HepG2 (cell line): ENCODE results near the gene AHSG. TPM values are rescaled to one million over a fixed set of nuclear protein-coding genes. Genes with fewer than 3 reads are reported as not detected.
A peak's percentile ranks its signal among the peaks of the same experiment; 100 is the strongest.

Source experiments
- CCDC6 ChIP-seq: sonication (generic); formaldehyde crosslinking; IDR thresholded peaks from 2 replicates; pipeline ENCODE4 v1.8.1; 2022; ENCODE audit warnings: mild to moderate bottlenecking, missing genetic modification reagents, moderate library complexity
- EP300 ChIP-seq, 3 experiments: sonication (generic) in 1 of 3; formaldehyde crosslinking in 1 of 3; IDR thresholded peaks; 2 replicates each; pipeline versions ENCODE4 v1.5.1 to v1.6.1; 2011 to 2020; ENCODE audit warnings: low read depth in 2 of 3, low read length in 2 of 3, borderline replicate concordance in 1 of 3, improper control_type of control experiment in 1 of 3, mild to moderate bottlenecking in 1 of 3, missing genetic modification reagents in 1 of 3, moderate library complexity in 1 of 3
- GFI1 ChIP-seq: sonication (generic); formaldehyde crosslinking; IDR thresholded peaks from 2 replicates; pipeline ENCODE4 v1.5.0; 2020; ENCODE audit warnings: missing genetic modification reagents, mild to moderate bottlenecking, borderline replicate concordance
- KAT2B ChIP-seq: fragments of 150-350 bp; IDR thresholded peaks from 2 replicates; pipeline ENCODE4 v1.6.1; 2014; ENCODE audit warnings: low read depth, low read length, borderline replicate concordance
- LCORL ChIP-seq, 2 experiments: fragments of 450-650 bp in 1 of 2; sonication (generic) in 1 of 2; formaldehyde crosslinking in 1 of 2; IDR thresholded peaks; 2 replicates each; pipeline versions ENCODE4 v1.5.0 to v1.6.1; 2017 to 2020; ENCODE audit warnings: antibody characterized with exemption in 1 of 2, missing genetic modification reagents in 1 of 2
- NR2C2 ChIP-seq: sonication (generic); formaldehyde crosslinking; IDR thresholded peaks from 2 replicates; pipeline ENCODE4 v1.4.0; 2020; ENCODE audit warnings: missing genetic modification reagents, mild to moderate bottlenecking, moderate library complexity, borderline replicate concordance
- PRPF4 ChIP-seq: fragments of 200-400 bp; formaldehyde crosslinking; IDR thresholded peaks from 2 replicates; pipeline ENCODE4 v1.6.1; 2016; ENCODE audit warnings: low read length, low read depth; ENCODE audit not compliant: poor library complexity, severe bottlenecking
- SALL1 ChIP-seq: sonication (generic); formaldehyde crosslinking; IDR thresholded peaks from 2 replicates; pipeline ENCODE4 v1.8.0; 2022; ENCODE audit warnings: mild to moderate bottlenecking, missing genetic modification reagents
- SRF ChIP-seq: IDR thresholded peaks from 2 replicates; pipeline ENCODE4 v1.6.1; 2011; ENCODE audit warnings: mild to moderate bottlenecking, low read depth, low read length, moderate library complexity
- ZFY ChIP-seq: sonication (generic); formaldehyde crosslinking; IDR thresholded peaks from 2 replicates; pipeline ENCODE4 v1.4.0; 2020; ENCODE audit warnings: missing genetic modification reagents
- ZNF30 ChIP-seq: sonication (generic); formaldehyde crosslinking; IDR thresholded peaks from 2 replicates; pipeline ENCODE4 v1.5.0; 2020; ENCODE audit warnings: mild to moderate bottlenecking, missing genetic modification reagents
- ZNF432 ChIP-seq: sonication (generic); formaldehyde crosslinking; IDR thresholded peaks from 2 replicates; pipeline ENCODE4 v1.5.0; 2020; ENCODE audit warnings: missing genetic modification reagents, mild to moderate bottlenecking, borderline replicate concordance
- polyA plus RNA-seq, 8 experiments: library from polyadenylated mRNA; depleted of rRNA in 3 of 8; stranded (reverse) in 7 of 8; unstranded in 1 of 8; fragments of >200 nt; fragmentation: Illumina TruSeq in 4 of 8; extraction: Trizol in 4 of 8; gene quantifications; 2 replicates each; pipeline versions ENCODE4 v1.2.1 to v1.2.3, GENCODE V29; 2011 to 2016; ENCODE audit warnings: low read depth in 4 of 8, missing spikeins in 1 of 8, mixed read lengths in 1 of 8; ENCODE audit not compliant: insufficient read depth in 1 of 8
- total RNA-seq, 5 experiments: library from RNA; depleted of rRNA; stranded (reverse); fragments of >200 nt; fragmentation: Illumina TruSeq; extraction: Trizol; gene quantifications; 2 replicates each; pipeline ENCODE4 v1.2.3, GENCODE V29; 2016; ENCODE audit warnings: low read depth in 1 of 5
- TF ChIP-seq, protein P1 (sequence below): sonication (generic); formaldehyde crosslinking; IDR thresholded peaks from 2 replicates; pipeline ENCODE4 v1.8.1; 2023; ENCODE audit warnings: mild to moderate bottlenecking, moderate library complexity, missing genetic modification reagents
- TF ChIP-seq, protein P2 (sequence below): sonication (generic); formaldehyde crosslinking; IDR thresholded peaks from 2 replicates; pipeline ENCODE4 v1.4.0; 2020; ENCODE audit warnings: missing genetic modification reagents
- TF ChIP-seq, protein P3 (sequence below): sonication (generic); formaldehyde crosslinking; IDR thresholded peaks from 2 replicates; pipeline ENCODE4 v1.4.0; 2020; ENCODE audit warnings: missing genetic modification reagents, borderline replicate concordance
- TF ChIP-seq, protein P4 (sequence below): sonication (generic); formaldehyde crosslinking; IDR thresholded peaks from 2 replicates; pipeline ENCODE4 v1.4.0; 2020; ENCODE audit warnings: mild to moderate bottlenecking, missing genetic modification reagents

Gene AHSG
- total and polyA plus RNA-seq, 2 of the 13 experiments (the other 11 are each of a cell fraction or from before 2014, with no cell fraction given): 2,043 to 19,152 TPM

DNA sequence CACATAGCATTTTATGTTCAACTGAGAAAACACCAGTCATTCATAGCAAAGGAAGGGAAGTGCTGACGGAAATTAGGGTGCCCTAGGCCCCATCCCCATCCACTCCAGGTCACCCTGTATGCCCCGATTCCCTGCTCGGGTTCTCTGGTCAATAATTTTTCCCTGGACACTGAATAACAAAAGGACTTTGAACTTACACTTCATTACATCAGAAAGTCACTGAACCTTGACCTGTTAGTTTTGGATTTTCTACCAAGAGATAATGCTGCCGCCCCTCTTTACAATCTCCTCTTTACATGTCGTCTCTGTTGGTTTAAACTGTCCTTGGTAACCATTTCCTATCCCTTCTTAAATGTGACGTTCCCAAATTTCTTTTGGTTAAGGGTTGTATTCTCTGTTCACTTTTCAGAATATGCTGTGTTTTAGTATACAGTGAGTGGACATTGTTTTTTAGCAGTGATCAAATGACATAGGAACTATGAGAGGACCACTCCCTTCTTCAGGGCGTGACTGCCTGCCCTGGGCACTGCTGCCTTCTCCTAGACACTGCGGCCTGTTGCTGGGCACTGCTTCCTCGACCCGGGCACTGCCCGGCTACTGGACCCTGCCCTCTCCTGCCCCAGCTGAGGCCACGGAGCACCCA is 13.6 kb upstream of the AHSG start (continued):
- TF ChIP-seq, protein P1, sequence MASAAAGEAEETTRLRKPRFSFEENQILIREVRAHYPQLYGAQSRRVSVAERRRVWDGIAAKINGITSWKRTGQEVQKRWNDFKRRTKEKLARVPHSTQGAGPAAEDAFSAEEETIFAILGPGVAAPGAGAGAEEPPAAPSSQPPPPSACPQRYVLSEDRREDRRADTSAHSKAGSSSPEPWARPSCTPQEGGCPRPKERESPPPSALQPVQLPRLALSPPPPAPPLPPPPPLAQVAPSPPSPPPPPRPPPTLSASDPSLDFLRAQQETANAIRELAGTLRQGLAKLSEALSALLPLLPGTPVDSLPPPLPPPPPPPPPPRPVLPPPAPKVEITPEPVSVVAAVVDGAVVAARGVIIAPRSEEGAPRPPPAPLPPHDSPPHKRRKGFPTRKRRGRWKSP: no peak
- TF ChIP-seq SRF (no peak), GFI1 (CRISPR knock-in tag) (peak; percentile 76), EP300 (IDR thresholded peaks at IDR 0.05; ENCODE audit: low read depth in 2 of 2, low read length in 2 of 2) (peak in 1 of 2 experiments; percentile 95; a peak in 3 of 4 replicates), EP300 (CRISPR knock-in tag; IDR thresholded peaks at IDR 0.05; ENCODE audit: borderline replicate concordance) (peak; percentile 60), SALL1 (CRISPR knock-in tag) (peak; percentile 92), ZFY (peak; percentile 67), KAT2B (0 out of 2 replicates have a peak, but pooled peaks have one; percentile 31), CCDC6 (CRISPR knock-in tag) (no peak), NR2C2 (peak; percentile 76), LCORL (IDR thresholded peaks at IDR 0.05) (peak; percentile 94), LCORL (CRISPR knock-in tag; IDR thresholded peaks at IDR 0.05) (peak; percentile 94), ZNF432 (CRISPR knock-in tag) (no peak), PRPF4 (no peak), ZNF30 (0 out of 2 replicates have a peak, but pooled peaks have one; percentile 49)
- TF ChIP-seq, protein P2, sequence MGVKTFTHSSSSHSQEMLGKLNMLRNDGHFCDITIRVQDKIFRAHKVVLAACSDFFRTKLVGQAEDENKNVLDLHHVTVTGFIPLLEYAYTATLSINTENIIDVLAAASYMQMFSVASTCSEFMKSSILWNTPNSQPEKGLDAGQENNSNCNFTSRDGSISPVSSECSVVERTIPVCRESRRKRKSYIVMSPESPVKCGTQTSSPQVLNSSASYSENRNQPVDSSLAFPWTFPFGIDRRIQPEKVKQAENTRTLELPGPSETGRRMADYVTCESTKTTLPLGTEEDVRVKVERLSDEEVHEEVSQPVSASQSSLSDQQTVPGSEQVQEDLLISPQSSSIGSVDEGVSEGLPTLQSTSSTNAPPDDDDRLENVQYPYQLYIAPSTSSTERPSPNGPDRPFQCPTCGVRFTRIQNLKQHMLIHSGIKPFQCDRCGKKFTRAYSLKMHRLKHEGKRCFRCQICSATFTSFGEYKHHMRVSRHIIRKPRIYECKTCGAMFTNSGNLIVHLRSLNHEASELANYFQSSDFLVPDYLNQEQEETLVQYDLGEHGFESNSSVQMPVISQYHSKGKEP: no peak
- TF ChIP-seq, protein P3, sequence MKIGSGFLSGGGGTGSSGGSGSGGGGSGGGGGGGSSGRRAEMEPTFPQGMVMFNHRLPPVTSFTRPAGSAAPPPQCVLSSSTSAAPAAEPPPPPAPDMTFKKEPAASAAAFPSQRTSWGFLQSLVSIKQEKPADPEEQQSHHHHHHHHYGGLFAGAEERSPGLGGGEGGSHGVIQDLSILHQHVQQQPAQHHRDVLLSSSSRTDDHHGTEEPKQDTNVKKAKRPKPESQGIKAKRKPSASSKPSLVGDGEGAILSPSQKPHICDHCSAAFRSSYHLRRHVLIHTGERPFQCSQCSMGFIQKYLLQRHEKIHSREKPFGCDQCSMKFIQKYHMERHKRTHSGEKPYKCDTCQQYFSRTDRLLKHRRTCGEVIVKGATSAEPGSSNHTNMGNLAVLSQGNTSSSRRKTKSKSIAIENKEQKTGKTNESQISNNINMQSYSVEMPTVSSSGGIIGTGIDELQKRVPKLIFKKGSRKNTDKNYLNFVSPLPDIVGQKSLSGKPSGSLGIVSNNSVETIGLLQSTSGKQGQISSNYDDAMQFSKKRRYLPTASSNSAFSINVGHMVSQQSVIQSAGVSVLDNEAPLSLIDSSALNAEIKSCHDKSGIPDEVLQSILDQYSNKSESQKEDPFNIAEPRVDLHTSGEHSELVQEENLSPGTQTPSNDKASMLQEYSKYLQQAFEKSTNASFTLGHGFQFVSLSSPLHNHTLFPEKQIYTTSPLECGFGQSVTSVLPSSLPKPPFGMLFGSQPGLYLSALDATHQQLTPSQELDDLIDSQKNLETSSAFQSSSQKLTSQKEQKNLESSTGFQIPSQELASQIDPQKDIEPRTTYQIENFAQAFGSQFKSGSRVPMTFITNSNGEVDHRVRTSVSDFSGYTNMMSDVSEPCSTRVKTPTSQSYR (CRISPR knock-in tag): no peak
- TF ChIP-seq, protein P4, sequence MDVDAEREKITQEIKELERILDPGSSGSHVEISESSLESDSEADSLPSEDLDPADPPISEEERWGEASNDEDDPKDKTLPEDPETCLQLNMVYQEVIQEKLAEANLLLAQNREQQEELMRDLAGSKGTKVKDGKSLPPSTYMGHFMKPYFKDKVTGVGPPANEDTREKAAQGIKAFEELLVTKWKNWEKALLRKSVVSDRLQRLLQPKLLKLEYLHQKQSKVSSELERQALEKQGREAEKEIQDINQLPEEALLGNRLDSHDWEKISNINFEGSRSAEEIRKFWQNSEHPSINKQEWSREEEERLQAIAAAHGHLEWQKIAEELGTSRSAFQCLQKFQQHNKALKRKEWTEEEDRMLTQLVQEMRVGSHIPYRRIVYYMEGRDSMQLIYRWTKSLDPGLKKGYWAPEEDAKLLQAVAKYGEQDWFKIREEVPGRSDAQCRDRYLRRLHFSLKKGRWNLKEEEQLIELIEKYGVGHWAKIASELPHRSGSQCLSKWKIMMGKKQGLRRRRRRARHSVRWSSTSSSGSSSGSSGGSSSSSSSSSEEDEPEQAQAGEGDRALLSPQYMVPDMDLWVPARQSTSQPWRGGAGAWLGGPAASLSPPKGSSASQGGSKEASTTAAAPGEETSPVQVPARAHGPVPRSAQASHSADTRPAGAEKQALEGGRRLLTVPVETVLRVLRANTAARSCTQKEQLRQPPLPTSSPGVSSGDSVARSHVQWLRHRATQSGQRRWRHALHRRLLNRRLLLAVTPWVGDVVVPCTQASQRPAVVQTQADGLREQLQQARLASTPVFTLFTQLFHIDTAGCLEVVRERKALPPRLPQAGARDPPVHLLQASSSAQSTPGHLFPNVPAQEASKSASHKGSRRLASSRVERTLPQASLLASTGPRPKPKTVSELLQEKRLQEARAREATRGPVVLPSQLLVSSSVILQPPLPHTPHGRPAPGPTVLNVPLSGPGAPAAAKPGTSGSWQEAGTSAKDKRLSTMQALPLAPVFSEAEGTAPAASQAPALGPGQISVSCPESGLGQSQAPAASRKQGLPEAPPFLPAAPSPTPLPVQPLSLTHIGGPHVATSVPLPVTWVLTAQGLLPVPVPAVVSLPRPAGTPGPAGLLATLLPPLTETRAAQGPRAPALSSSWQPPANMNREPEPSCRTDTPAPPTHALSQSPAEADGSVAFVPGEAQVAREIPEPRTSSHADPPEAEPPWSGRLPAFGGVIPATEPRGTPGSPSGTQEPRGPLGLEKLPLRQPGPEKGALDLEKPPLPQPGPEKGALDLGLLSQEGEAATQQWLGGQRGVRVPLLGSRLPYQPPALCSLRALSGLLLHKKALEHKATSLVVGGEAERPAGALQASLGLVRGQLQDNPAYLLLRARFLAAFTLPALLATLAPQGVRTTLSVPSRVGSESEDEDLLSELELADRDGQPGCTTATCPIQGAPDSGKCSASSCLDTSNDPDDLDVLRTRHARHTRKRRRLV (CRISPR knock-in tag): no peak
